GM21576 (cell line): ENCODE data around the gene B9D1.

Experiments
- ATAC-seq: cut with Tn5 transposase; IDR thresholded peaks from one replicate; pipeline ENCODE4 v1.9.1; 2021; ENCODE audit warnings: mild to moderate bottlenecking, moderate library complexity; ENCODE audit not compliant: unreplicated experiment

B9D1 gene

GRCh38 chr17:19341641-19342610 is 20.6 kb downstream of the B9D1 start:
- no peak for ATAC-seq

- ATAC-seq: no peak
These were observed 21.3 kb downstream of the B9D1 start for GRCh38 chr17:19341211-19341631.

- no peak for ATAC-seq
These were observed 23.1 kb downstream of the B9D1 start for GRCh38 chr17:19339341-19339815.

- ATAC-seq: no peak
These were observed 24.2 kb downstream of the B9D1 start for GRCh38 chr17:19338031-19338990.

GRCh38 chr17:19337712-19338023 is 24.9 kb downstream of the B9D1 start:
- no peak for ATAC-seq

GRCh38 chr17:19336938-19337711 is 25.4 kb downstream of the B9D1 start:
- ATAC-seq: no peak

- ATAC-seq: no peak
These were observed 26.4 kb downstream of the B9D1 start for GRCh38 chr17:19335951-19336631.

GRCh38 chr17:19334331-19334730 is 28.2 kb downstream of the B9D1 start:
- ATAC-seq: no peak

- no peak for ATAC-seq
These were observed 28.7 kb downstream of the B9D1 start for GRCh38 chr17:19333736-19334290.

GRCh38 chr17:19333132-19333440 is 29.4 kb downstream of the B9D1 start:
- ATAC-seq: no peak

GRCh38 chr17:19332371-19333131 is 30.0 kb downstream of the B9D1 start:
- no peak for ATAC-seq

GRCh38 chr17:19331543-19332245 is 30.8 kb downstream of the B9D1 start:
- no peak for ATAC-seq

- ATAC-seq: no peak
These were observed 31.4 kb downstream of the B9D1 start for GRCh38 chr17:19331134-19331533.

GRCh38 chr17:19330271-19330670 is 32.3 kb downstream of the B9D1 start:
- no peak for ATAC-seq

- no peak for ATAC-seq
These were observed 32.7 kb downstream of the B9D1 start for GRCh38 chr17:19329839-19330238.

- ATAC-seq: no peak
These were observed 33.4 kb downstream of the B9D1 start for GRCh38 chr17:19329136-19329535.

- ATAC-seq: no peak
These were observed 34.0 kb downstream of the B9D1 start for GRCh38 chr17:19328441-19329061.
